NCI-H1092 (cell line): ENCODE results near the gene COG5.
A peak's percentile ranks its signal among the peaks of the same experiment; 100 is the strongest.
"Not testable (repeated sequence)": the region's sequence is repeated elsewhere in the genome, so short reads cannot be mapped to it uniquely, and the experiment has no call there.

Experiments
- DNase-seq: peaks from one replicate; lab custom pipeline; 2025; lab: John Stamatoyannopoulos, UW

Gene COG5

GRCh38 chr7:107224374-107225223 is 339.1 kb downstream of the COG5 start:
- DNase-seq = no peak

- DNase-seq = not testable (repeated sequence)
Measured at GRCh38 chr7:107220806-107221205, 342.9 kb downstream of the COG5 start.

- no peak for DNase-seq
Measured at GRCh38 chr7:107220356-107220755, 343.4 kb downstream of the COG5 start.

- no peak for DNase-seq
Measured at GRCh38 chr7:107219563-107220244, 344.0 kb downstream of the COG5 start.

GRCh38 chr7:107213945-107214344 is 349.8 kb downstream of the COG5 start:
- no peak for DNase-seq

- DNase-seq = no peak
Measured at GRCh38 chr7:107213193-107213788, 350.4 kb downstream of the COG5 start.

- DNase-seq = no peak
Measured at GRCh38 chr7:107212725-107213124, 351.0 kb downstream of the COG5 start.

- DNase-seq = no peak
Measured at GRCh38 chr7:107210400-107210799, 353.3 kb downstream of the COG5 start.

- no peak for DNase-seq
Measured at GRCh38 chr7:107209565-107209964, 354.2 kb downstream of the COG5 start.

GRCh38 chr7:107208563-107208962 is 355.2 kb downstream of the COG5 start:
- no peak for DNase-seq

GRCh38 chr7:107208024-107208521 is 355.6 kb downstream of the COG5 start:
- no peak for DNase-seq

GRCh38 chr7:107207459-107207858 is 356.3 kb downstream of the COG5 start:
- no peak for DNase-seq

GRCh38 chr7:107206706-107207105 is 357.0 kb downstream of the COG5 start:
- no peak for DNase-seq

GRCh38 chr7:107206136-107206535 is 357.6 kb downstream of the COG5 start:
- DNase-seq = no peak

GRCh38 chr7:107203607-107204006 is 360.1 kb downstream of the COG5 start:
- DNase-seq = no peak

GRCh38 chr7:107201795-107202450 is 361.8 kb downstream of the COG5 start:
- peak; percentile 44 for DNase-seq

- no peak for DNase-seq
Measured at GRCh38 chr7:107196834-107197610, 366.7 kb downstream of the COG5 start.

GRCh38 chr7:107194052-107194451 is 369.7 kb downstream of the COG5 start:
- DNase-seq = no peak

GRCh38 chr7:107190090-107190489 is 373.6 kb downstream of the COG5 start:
- no peak for DNase-seq

- no peak for DNase-seq
Measured at GRCh38 chr7:107187774-107188173, 375.9 kb downstream of the COG5 start.

- DNase-seq = no peak
Measured at GRCh38 chr7:107186240-107186639, 377.5 kb downstream of the COG5 start.
